Trophoblast cell (in vitro differentiated cells and primary cell): ENCODE results near the gene XYLB.

Experiments used
- DNase-seq, 2 donors: peaks; one replicate each; pipeline ENCODE4 v3.0.0-alpha.2; 2016
- H2AFZ ChIP-seq: 2 replicates; pipeline ENCODE4 v1.6.1; 2013; ENCODE audit warnings: low read length, moderate library complexity, mild to moderate bottlenecking; ENCODE audit not compliant: insufficient read depth, poor library complexity
- H2AK5ac ChIP-seq: 2 replicates; pipeline ENCODE4 v1.6.1; 2013; ENCODE audit warnings: mild to moderate bottlenecking, low read length
- H2BK120ac ChIP-seq: 2 replicates; pipeline ENCODE4 v1.6.1; 2013; ENCODE audit warnings: low read length, mild to moderate bottlenecking, moderate library complexity; ENCODE audit not compliant: insufficient read depth, poor library complexity
- H2BK12ac ChIP-seq: 2 replicates; pipeline ENCODE4 v1.6.1; 2013; ENCODE audit warnings: mild to moderate bottlenecking, low read length, moderate library complexity
- H2BK5ac ChIP-seq: 2 replicates; pipeline ENCODE4 v1.6.1; 2013; ENCODE audit warnings: low read length, low read depth, moderate library complexity, mild to moderate bottlenecking; ENCODE audit not compliant: poor library complexity
- H3K14ac ChIP-seq: 2 replicates; pipeline ENCODE4 v1.6.1; 2013; ENCODE audit warnings: mild to moderate bottlenecking, low read length
- H3K18ac ChIP-seq: 2 replicates; pipeline ENCODE4 v1.6.1; 2013; ENCODE audit warnings: mild to moderate bottlenecking, low read length
- H3K23ac ChIP-seq: 2 replicates; pipeline ENCODE4 v1.6.1; 2013; ENCODE audit warnings: low read length
- H3K27ac ChIP-seq: 2 replicates; pipeline ENCODE4 v1.5.1; 2013; ENCODE audit warnings: low read depth, mild to moderate bottlenecking, inconsistent platforms, low read length, moderate library complexity
- H3K27me3 ChIP-seq: 2 replicates; pipeline ENCODE4 v1.6.1; 2013; ENCODE audit warnings: inconsistent platforms, mild to moderate bottlenecking, low read length, moderate library complexity; ENCODE audit not compliant: insufficient read depth
- H3K36me3 ChIP-seq, 2 experiments: 1 replicate in 1 of 2; 2 replicates in 1 of 2; pipeline ENCODE4 v1.6.1; 2013; ENCODE audit warnings: low read length in 2 of 2, mild to moderate bottlenecking in 2 of 2, moderate library complexity in 1 of 2; ENCODE audit not compliant: insufficient read depth in 2 of 2, control insufficient read depth in 1 of 2
- H3K4ac ChIP-seq: 2 replicates; pipeline ENCODE4 v1.6.1; 2013; ENCODE audit warnings: low read depth, mild to moderate bottlenecking, low read length, moderate library complexity
- H3K4me1 ChIP-seq, 2 experiments: 1 replicate in 1 of 2; 2 replicates in 1 of 2; pipeline ENCODE4 v1.6.1; 2013; ENCODE audit warnings: low read length in 2 of 2, mild to moderate bottlenecking in 2 of 2, moderate library complexity in 1 of 2; ENCODE audit not compliant: insufficient read depth in 2 of 2, control insufficient read depth in 1 of 2
- H3K4me2 ChIP-seq: 2 replicates; pipeline ENCODE4 v1.6.1; 2013; ENCODE audit warnings: inconsistent platforms, mild to moderate bottlenecking, low read length, moderate library complexity
- H3K4me3 ChIP-seq: 2 replicates; pipeline ENCODE4 v1.5.1; 2013; ENCODE audit warnings: mild to moderate bottlenecking, low read depth, low read length, inconsistent platforms
- H3K79me1 ChIP-seq: one replicate; pipeline ENCODE4 v1.6.1; 2013; ENCODE audit warnings: low read length
- H3K79me2 ChIP-seq: 2 replicates; pipeline ENCODE4 v1.6.1; 2013; ENCODE audit warnings: low read length, mild to moderate bottlenecking; ENCODE audit not compliant: control insufficient read depth, insufficient read depth, poor library complexity
- H3K9ac ChIP-seq: 2 replicates; pipeline ENCODE4 v1.6.1; 2013; ENCODE audit warnings: mild to moderate bottlenecking, low read length
- H3K9me3 ChIP-seq: 2 replicates; pipeline ENCODE4 v1.6.1; 2013; ENCODE audit warnings: low read depth, mild to moderate bottlenecking, control low read depth, inconsistent platforms, low read length; ENCODE audit not compliant: insufficient read depth
- H4K12ac ChIP-seq: 2 replicates; pipeline ENCODE4 v1.6.1; 2013; ENCODE audit warnings: low read depth, mild to moderate bottlenecking, low read length, moderate library complexity
- H4K8ac ChIP-seq: 2 replicates; pipeline ENCODE4 v1.6.1; 2013; ENCODE audit warnings: low read depth, mild to moderate bottlenecking, low read length, moderate library complexity
- H4K91ac ChIP-seq: one replicate; pipeline ENCODE4 v1.6.1; 2013; ENCODE audit warnings: low read depth, mild to moderate bottlenecking, low read length, moderate library complexity
- WGBS: extraction: QIAGEN DNeasy Blood & Tissue Kit; methylation state at CpG from one replicate; pipeline ENCODE4 v1.1.7; 2013; ENCODE audit warnings: missing lambda C conversion rate; ENCODE audit not compliant: insufficient read length, insufficient coverage; ENCODE audit errors: extremely low coverage; 5-methylcytosine and 5-hydroxymethylcytosine counted together

XYLB gene

DNA sequence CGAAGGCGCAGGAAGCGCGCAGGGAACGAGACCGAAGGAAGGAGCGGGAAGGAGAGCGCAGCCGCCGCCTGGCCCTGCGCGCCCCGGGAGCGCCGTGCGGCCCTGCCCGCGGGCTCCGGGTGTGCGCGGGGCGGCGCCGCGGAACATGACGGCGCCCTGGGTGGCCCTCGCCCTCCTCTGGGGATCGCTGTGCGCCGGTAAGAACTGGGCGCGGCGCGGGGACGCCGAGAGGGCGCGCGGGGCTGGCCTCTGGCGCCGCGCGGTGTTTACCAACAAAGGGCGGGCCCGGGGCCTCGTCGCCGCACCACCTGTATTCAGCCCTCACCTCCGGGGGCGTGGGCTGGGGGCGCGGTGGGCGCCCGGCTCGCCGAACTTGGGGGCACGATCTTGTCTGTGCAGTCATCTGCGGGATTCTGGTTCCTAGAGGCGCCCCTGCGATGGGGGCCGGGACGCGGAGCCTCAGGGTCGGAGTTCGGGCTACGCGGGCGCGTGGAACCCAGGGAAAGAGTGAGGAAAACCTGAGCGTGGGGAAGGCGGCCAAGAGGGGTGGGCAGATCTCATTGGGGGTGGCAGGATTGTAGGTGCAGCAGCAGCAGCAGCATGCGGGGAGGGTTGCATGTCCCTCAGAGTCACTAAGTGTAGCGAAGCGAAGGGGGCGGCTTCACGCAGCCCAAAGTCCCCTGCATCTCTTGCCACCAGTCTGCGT, 107.7 kb downstream of the XYLB start:
- Histone ChIP-seq H3K18ac (peak overlapping the region; percentile 91), H2BK12ac (no peak overlapping the region), H3K23ac (peak overlapping the region; percentile 35), H3K79me2 (peaks cover 26% of the 10 kb centered on the region), H2AFZ (peak overlapping the region; percentile 89), H4K8ac (peak overlapping the region; percentile 85), H3K9ac (peak overlapping the region; percentile 99), H3K4me3 (peak overlapping the region; percentile 86), H2AK5ac (peak overlapping the region; percentile 49), H3K9me3 (no peaks in the 10 kb centered on the region), H3K14ac (peak overlapping the region; percentile 97), H3K36me3 (no peaks in the 10 kb centered on the region), H4K12ac (peak overlapping the region; percentile 83), H2BK5ac (peak overlapping the region; percentile 73), H3K27ac (peak overlapping the region; percentile 87), H3K4me2 (peak overlapping the region; percentile 99), H3K27me3 (no peaks in the 10 kb centered on the region), H3K79me1 (peaks cover 13% of the 10 kb centered on the region), H3K4ac (peak overlapping the region; percentile 68), H3K4me1 (peaks cover 10 to 12% of the 10 kb centered on the region in 2 experiments), H2BK120ac (peak overlapping the region; percentile 79), H4K91ac (peak overlapping the region; percentile 98)
- no CpG with 5 or more reads among the region's 78 CpGs for WGBS
- peak; percentile 14 to 54 for DNase-seq

DNA sequence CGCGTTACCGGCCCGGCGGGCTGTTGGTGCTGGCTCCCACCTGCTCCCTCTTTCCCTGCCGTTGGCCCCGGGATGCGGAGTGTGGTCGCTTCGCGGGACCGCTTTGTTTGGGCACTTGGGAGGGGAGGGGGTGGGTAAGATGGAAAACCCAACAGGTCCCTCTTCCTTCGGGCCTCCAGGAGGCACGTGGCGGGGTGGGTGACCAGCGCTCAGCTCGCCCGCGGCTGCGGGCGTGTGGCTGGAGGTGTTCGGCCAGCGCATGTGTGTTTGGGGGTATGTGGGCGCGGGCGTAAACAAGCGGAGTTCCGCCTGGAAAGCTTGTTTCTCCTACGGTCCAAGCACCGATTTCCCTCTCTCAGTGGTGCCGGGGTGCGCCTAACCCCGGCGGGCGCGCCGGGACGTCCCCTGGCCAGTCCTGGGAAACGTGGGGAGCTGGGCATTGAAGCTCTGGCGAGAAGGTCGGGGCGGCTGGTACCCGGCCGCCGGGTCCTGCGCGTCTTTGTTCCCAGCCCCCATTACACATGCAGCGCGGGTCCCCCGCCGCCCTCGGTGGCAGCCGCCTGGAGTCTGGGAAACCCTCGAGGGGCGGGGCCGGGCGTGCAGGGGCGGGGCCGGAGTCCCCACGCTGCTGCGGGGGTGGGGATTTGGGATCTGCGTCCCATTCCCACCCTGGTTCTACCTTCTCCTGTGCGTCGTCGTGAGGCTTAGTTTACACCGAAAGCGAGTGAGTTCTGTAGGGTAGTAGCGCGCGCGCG, 108.5 kb downstream of the XYLB start:
- Histone ChIP-seq H3K14ac (peak overlapping the region; percentile 97), H3K4me1 (peaks cover 10 to 12% of the 10 kb centered on the region in 2 experiments), H2AFZ (peak overlapping the region; percentile 56), H4K8ac (peak overlapping the region; percentile 54), H3K4me2 (peak overlapping the region; percentile 99), H2BK5ac (no peak overlapping the region), H3K9me3 (no peaks in the 10 kb centered on the region), H3K27ac (peak overlapping the region; percentile 87), H3K18ac (peak overlapping the region; percentile 91), H3K27me3 (no peaks in the 10 kb centered on the region), H3K79me2 (peaks cover 27% of the 10 kb centered on the region), H3K9ac (peak overlapping the region; percentile 99), H3K4ac (peak overlapping the region; percentile 50), H3K36me3 (no peaks in the 10 kb centered on the region), H2BK12ac (no peak overlapping the region), H3K79me1 (peaks cover 13% of the 10 kb centered on the region), H4K12ac (peak overlapping the region; percentile 65), H3K4me3 (peak overlapping the region; percentile 86), H3K23ac (peak overlapping the region; percentile 35), H2AK5ac (peak overlapping the region; percentile 20), H4K91ac (peak overlapping the region; percentile 98), H2BK120ac (peak overlapping the region; percentile 61)
- WGBS: no CpG with 5 or more reads among the region's 72 CpGs
- peak; percentile 42 to 73 for DNase-seq

DNA sequence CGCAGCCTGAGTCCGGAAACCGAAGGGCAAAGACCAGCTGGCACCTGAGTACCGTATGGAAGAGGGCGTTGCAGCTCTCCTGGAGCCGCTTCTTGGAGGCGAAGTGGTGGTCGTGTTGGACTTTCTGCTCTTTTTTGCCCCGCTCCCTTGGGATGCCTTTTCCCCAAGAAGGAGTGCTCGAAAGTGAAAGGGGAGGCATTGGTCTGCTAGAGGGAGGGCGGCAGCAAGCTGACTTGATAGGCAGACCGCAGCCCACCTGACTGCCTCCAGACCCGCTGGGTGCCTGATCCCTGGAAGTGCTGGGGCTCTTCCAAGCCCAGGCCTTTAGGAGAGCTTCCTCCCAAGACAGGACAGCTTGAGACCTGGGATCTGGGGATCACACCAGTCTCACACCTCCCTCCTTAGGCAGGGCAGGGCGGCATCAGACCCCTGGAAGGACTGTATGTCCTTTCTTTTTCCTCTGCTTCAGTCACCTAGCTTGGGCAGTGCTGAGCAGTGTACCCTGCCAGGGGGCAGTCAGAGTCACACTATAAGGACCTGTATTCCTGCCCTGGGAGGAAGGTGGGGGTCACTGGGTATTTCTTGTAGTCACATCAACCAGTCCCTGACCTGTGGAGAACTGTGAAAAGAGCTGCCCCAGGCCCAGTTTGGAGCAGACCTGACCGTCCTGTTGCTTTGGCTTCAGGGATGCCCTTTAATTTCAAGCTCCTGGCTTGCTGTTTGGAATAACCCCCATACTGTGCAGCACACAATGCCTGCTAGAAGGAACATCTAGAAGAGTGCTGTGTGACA, 109.2 kb downstream of the XYLB start:
- Histone ChIP-seq H3K79me2 (peaks cover 27% of the 10 kb centered on the region), H4K12ac (no peak overlapping the region), H3K4me3 (peak overlapping the region; percentile 86), H3K4me1 (peaks cover 10 to 12% of the 10 kb centered on the region in 2 experiments), H4K91ac (no peak overlapping the region), H3K18ac (peak overlapping the region; percentile 24), H3K36me3 (no peaks in the 10 kb centered on the region), H2BK12ac (no peak overlapping the region), H3K23ac (no peak overlapping the region), H3K27ac (no peak overlapping the region), H2AK5ac (no peak overlapping the region), H2BK5ac (no peak overlapping the region), H3K9me3 (no peaks in the 10 kb centered on the region), H3K4ac (peak overlapping the region; percentile 24), H3K14ac (no peak overlapping the region), H3K79me1 (peaks cover 13% of the 10 kb centered on the region), H3K9ac (peak overlapping the region; percentile 13), H2BK120ac (no peak overlapping the region), H3K4me2 (peak overlapping the region; percentile 99), H3K27me3 (no peaks in the 10 kb centered on the region), H4K8ac (no peak overlapping the region), H2AFZ (no peak overlapping the region)
- WGBS: no CpG with 5 or more reads among the region's 15 CpGs
- peak in 1 of 2 donors; percentile 1 for DNase-seq
